PC-9 (cell line): ENCODE measurements around the gene ADH1C. TPM values are rescaled to one million over a fixed set of nuclear protein-coding genes. Genes with fewer than 3 reads are reported as not detected.

Source experiments
- BruUV-seq: library from RNA; stranded (reverse); fragments of 400-500 nt; replicated peaks from 2 replicates; lab custom pipeline; 2021; lab: Mats Ljungman, UMichigan
- CTCF ChIA-PET: fragments of 300-600 bp; sonication (Branson Sonifier 250); formaldehyde crosslinking; loops from one replicate; lab custom pipeline; 2022; ENCODE audit warnings: antibody characterized with exemption; lab: Charles Lee
- POLR2A ChIA-PET: fragments of 300-600 bp; sonication (Branson Sonifier 250); formaldehyde crosslinking; loops from one replicate; lab custom pipeline; 2022; ENCODE audit warnings: antibody characterized with exemption; ENCODE audit not compliant: unreplicated experiment; lab: Charles Lee
- DNase-seq, 2 experiments: peaks; one replicate each; pipeline versions ENCODE4 v3.0.0 to v3.0.0-alpha.2; 2015 to 2022; ENCODE audit warnings: mixed read lengths in 1 of 2
- H2AFZ ChIP-seq: fragments of 200-600 bp; sonication (generic); 2 replicates; pipeline ENCODE4 v1.8.1; 2017; ENCODE audit warnings: antibody characterized with exemption
- H3F3A ChIP-seq: fragments of 200-600 bp; sonication (generic); 2 replicates; pipeline ENCODE4 v1.8.1; 2017; ENCODE audit warnings: antibody characterized with exemption, mild to moderate bottlenecking, low read depth; ENCODE audit not compliant: insufficient read depth
- H3K27ac ChIP-seq: fragments of 200-600 bp; sonication (generic); 2 replicates; pipeline ENCODE4 v1.6.1; 2016; ENCODE audit warnings: mixed run types
- H3K27me3 ChIP-seq: fragments of 200-600 bp; sonication (generic); 2 replicates; pipeline ENCODE4 v1.6.1; 2016; ENCODE audit warnings: low read depth, mixed run types; ENCODE audit not compliant: insufficient read depth
- H3K36me3 ChIP-seq: fragments of 200-600 bp; sonication (generic); 2 replicates; pipeline ENCODE4 v1.6.1; 2016; ENCODE audit warnings: low read depth, mixed run types
- H3K4me1 ChIP-seq: fragments of 200-600 bp; sonication (generic); replicated peaks from 2 replicates; pipeline ENCODE4 v1.6.1; 2016; ENCODE audit warnings: mixed run types; ENCODE audit not compliant: insufficient read depth
- H3K4me2 ChIP-seq: fragments of 200-600 bp; sonication (generic); 2 replicates; pipeline ENCODE4 v1.6.1; 2017; ENCODE audit warnings: mixed run types
- H3K4me3 ChIP-seq: fragments of 200-600 bp; sonication (generic); 2 replicates; pipeline ENCODE4 v1.6.1; 2016; ENCODE audit warnings: mixed run types
- H3K79me2 ChIP-seq: fragments of 200-600 bp; sonication (generic); 2 replicates; pipeline ENCODE4 v1.6.1; 2017; ENCODE audit warnings: low read depth, mixed run types
- H3K9me2 ChIP-seq: fragments of 200-600 bp; sonication (generic); 2 replicates; pipeline ENCODE4 v1.8.1; 2017; ENCODE audit warnings: mild to moderate bottlenecking; ENCODE audit not compliant: insufficient read depth
- H3K9me3 ChIP-seq: fragments of 200-600 bp; sonication (generic); 2 replicates; pipeline ENCODE4 v1.8.1; 2016; ENCODE audit warnings: low read depth; ENCODE audit not compliant: insufficient read depth
- H4K20me1 ChIP-seq: fragments of 200-600 bp; sonication (generic); 2 replicates; pipeline ENCODE4 v1.8.1; 2017; ENCODE audit not compliant: insufficient read depth
- EZH2 ChIP-seq: fragments of 200-600 bp; sonication (generic); IDR thresholded peaks from 2 replicates; pipeline ENCODE4 v1.8.0; 2017; ENCODE audit warnings: antibody characterized with exemption, low read depth
- intact Hi-C: fragments of 100-400 bp; cut with micrococcal nuclease; formaldehyde crosslinking; loops from one replicate; pipeline ENCODE4 v1.10.0; 2022; ENCODE audit not compliant: unreplicated experiment
- total RNA-seq: library from RNA; stranded (reverse); gene quantifications from 2 replicates; pipeline ENCODE4 v1.2.3, GENCODE V29; 2021
- TF ChIP-seq, protein P1 (sequence below): fragments of 200-600 bp; sonication (generic); conservative IDR thresholded peaks from 2 replicates; pipeline ENCODE4 v1.6.1; 2017; ENCODE audit warnings: mixed run types, antibody characterized with exemption, mild to moderate bottlenecking, moderate library complexity

Gene ADH1C
- total RNA-seq, 1 experiment from 2014 or later = 0.63 TPM

DNA sequence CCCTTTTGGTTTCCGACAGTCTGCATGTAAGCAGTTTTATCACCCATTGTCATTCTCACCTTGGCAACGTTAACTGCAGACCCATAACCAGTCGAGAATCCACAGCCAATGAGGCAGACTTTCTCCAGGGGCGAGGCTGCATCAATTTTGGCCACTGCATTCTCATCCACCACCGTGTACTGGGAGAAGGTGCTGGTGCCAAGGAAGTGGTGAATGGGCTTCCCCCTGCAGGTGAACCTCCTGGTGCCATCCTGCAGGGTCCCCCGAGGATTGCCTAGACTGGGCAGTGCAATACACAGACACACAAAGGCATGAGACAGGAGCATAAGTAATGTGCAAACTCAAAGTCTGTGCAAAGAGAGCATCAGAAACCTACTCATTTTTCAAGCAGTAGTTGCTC, 36.7 kb downstream of the ADH1C start:
- TF ChIP-seq, protein P1, sequence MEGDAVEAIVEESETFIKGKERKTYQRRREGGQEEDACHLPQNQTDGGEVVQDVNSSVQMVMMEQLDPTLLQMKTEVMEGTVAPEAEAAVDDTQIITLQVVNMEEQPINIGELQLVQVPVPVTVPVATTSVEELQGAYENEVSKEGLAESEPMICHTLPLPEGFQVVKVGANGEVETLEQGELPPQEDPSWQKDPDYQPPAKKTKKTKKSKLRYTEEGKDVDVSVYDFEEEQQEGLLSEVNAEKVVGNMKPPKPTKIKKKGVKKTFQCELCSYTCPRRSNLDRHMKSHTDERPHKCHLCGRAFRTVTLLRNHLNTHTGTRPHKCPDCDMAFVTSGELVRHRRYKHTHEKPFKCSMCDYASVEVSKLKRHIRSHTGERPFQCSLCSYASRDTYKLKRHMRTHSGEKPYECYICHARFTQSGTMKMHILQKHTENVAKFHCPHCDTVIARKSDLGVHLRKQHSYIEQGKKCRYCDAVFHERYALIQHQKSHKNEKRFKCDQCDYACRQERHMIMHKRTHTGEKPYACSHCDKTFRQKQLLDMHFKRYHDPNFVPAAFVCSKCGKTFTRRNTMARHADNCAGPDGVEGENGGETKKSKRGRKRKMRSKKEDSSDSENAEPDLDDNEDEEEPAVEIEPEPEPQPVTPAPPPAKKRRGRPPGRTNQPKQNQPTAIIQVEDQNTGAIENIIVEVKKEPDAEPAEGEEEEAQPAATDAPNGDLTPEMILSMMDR = no peak
- TF ChIP-seq EZH2 = no peak
- intact Hi-C loops = no loop called here
- no peaks in the 10 kb centered on the region for H3K27me3 ChIP-seq
- H3K9me2 ChIP-seq = no peaks in the 10 kb centered on the region
- no peaks in the 10 kb centered on the region for H3K36me3 ChIP-seq
- H2AFZ ChIP-seq = no peak overlapping the region
- no peaks in the 10 kb centered on the region for H3F3A ChIP-seq
- H3K4me3 ChIP-seq = no peak overlapping the region
- H3K79me2 ChIP-seq = no peaks in the 10 kb centered on the region
- ChIA-PET POLR2A (no interaction called here), CTCF (no interaction called here)
- H3K27ac ChIP-seq = no peak overlapping the region
- no peaks in the 10 kb centered on the region for H3K4me1 ChIP-seq
- DNase-seq = no peak
- no peaks in the 10 kb centered on the region for H4K20me1 ChIP-seq
- H3K4me2 ChIP-seq = no peak overlapping the region
- H3K9me3 ChIP-seq = no peaks in the 10 kb centered on the region
- no TSS peak for BruUV-seq

DNA sequence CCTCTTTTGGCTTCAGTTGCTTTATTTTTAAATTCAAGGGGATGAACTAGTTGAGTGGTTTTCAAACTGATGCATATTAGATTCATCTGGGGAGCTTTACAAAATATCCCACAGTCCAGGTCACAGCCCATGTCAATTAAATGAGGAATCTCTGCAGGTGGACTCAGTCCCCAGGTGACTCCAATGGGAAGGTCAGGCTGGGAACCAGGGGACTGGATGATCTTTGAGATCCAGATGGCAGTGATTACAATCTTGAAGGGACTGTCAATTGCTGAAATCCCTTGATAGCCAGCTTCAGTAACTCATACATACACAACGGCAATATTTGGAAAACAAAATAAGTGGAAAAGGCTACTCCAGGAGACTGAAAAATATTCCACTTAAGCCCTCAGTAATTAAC, 38.3 kb downstream of the ADH1C start:
- no peak overlapping the region for H2AFZ ChIP-seq
- no peaks in the 10 kb centered on the region for H3K79me2 ChIP-seq
- no peaks in the 10 kb centered on the region for H3K36me3 ChIP-seq
- no peak overlapping the region for H3K4me3 ChIP-seq
- no peaks in the 10 kb centered on the region for H3K9me3 ChIP-seq
- POLR2A ChIA-PET = no interaction called here
- no peaks in the 10 kb centered on the region for H4K20me1 ChIP-seq
- intact Hi-C loops = no loop called here
- H3K9me2 ChIP-seq = no peaks in the 10 kb centered on the region
- no TSS peak for BruUV-seq
- H3K27ac ChIP-seq = no peak overlapping the region
- CTCF ChIA-PET = no interaction called here
- H3K4me2 ChIP-seq = no peak overlapping the region
- DNase-seq = no peak
- no peaks in the 10 kb centered on the region for H3F3A ChIP-seq
- H3K27me3 ChIP-seq = no peaks in the 10 kb centered on the region
- no peaks in the 10 kb centered on the region for H3K4me1 ChIP-seq
- TF ChIP-seq, protein P1 = no peak
- no peak for TF ChIP-seq EZH2

DNA sequence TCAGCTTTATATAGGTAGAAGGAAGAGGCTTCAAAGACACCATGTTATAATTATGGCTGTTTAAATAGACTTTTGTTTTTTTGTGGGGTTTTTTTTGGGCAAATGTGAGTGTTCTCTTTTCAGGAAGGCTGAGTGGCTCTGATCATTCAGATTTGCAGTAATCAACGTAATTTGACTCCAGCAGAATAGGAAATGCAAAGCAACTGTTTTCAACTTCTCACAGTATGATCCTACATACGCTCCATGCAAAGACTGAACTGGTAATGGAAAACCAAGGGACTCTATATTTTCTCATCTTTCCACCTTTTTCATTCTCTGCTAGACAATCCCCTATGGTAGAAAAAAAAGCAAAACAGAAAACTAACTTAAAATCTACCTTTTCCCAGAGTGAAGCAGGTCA, 42.2 kb downstream of the ADH1C start:
- H3K4me3 ChIP-seq = no peak overlapping the region
- H3K9me2 ChIP-seq = 0 out of 2 replicates have a peak, but pooled peaks cover 4% of the 10 kb centered on the region
- H3K9me3 ChIP-seq = no peaks in the 10 kb centered on the region
- H2AFZ ChIP-seq = no peak overlapping the region
- no peaks in the 10 kb centered on the region for H3K4me1 ChIP-seq
- H3K79me2 ChIP-seq = no peaks in the 10 kb centered on the region
- intact Hi-C loops = no loop called here
- no peak for TF ChIP-seq EZH2
- TF ChIP-seq, protein P1 = no peak
- no peak overlapping the region for H3K27ac ChIP-seq
- no peak overlapping the region for H3K4me2 ChIP-seq
- H3K36me3 ChIP-seq = no peaks in the 10 kb centered on the region
- no peaks in the 10 kb centered on the region for H4K20me1 ChIP-seq
- no peak for DNase-seq
- H3K27me3 ChIP-seq = no peaks in the 10 kb centered on the region
- no peaks in the 10 kb centered on the region for H3F3A ChIP-seq
- CTCF ChIA-PET = no interaction called here
- BruUV-seq = no TSS peak
- POLR2A ChIA-PET = no interaction called here
